IMR-90 (cell line): ENCODE measurements around the gene MARCOL. TPM values are rescaled to one million over a fixed set of nuclear protein-coding genes. Genes with fewer than 3 reads are reported as not detected.
"Not testable (repeated sequence)": the region's sequence is repeated elsewhere in the genome, so short reads cannot be mapped to it uniquely, and the experiment has no call there.

Source experiments
- ATAC-seq: fragments of 200-7000 bp; cut with Tn5 transposase; 2 replicates; pipeline ENCODE4 v1.9.1; 2020; ENCODE audit warnings: low read depth, mild to moderate bottlenecking, moderate library complexity
- BruUV-seq: library from RNA; stranded (reverse); fragments of 400-500 nt; replicated peaks from 2 replicates; lab custom pipeline; 2021; lab: Mats Ljungman, UMichigan
- CTCF ChIA-PET: fragments of 300-600 bp; formaldehyde crosslinking; extraction: SDS; loops from one replicate; lab custom pipeline; 2021; ENCODE audit warnings: antibody characterized with exemption; lab: Yijun Ruan, JAX
- POLR2A ChIA-PET: fragments of 300-600 bp; sonication (Branson Sonifier 250); formaldehyde crosslinking; loops from one replicate; lab custom pipeline; 2022; ENCODE audit warnings: antibody characterized with exemption; ENCODE audit not compliant: unreplicated experiment; lab: Charles Lee
- DNase-seq: peaks from one replicate; pipeline ENCODE4 v3.0.0; 2013
- H2AFZ ChIP-seq: replicated peaks from 2 replicates; pipeline ENCODE3; 2013; ENCODE audit warnings: low read length, mild to moderate bottlenecking; ENCODE audit not compliant: poor library complexity
- H2AK5ac ChIP-seq: 2 replicates; pipeline ENCODE4 v1.6.1; 2013; ENCODE audit warnings: low read depth, low read length, inconsistent platforms
- H2AK9ac ChIP-seq: replicated peaks from 2 replicates; pipeline ENCODE3; 2013; ENCODE audit warnings: mild to moderate bottlenecking, low read depth, low read length, moderate library complexity; ENCODE audit not compliant: poor library complexity
- H2BK120ac ChIP-seq: 2 replicates; pipeline ENCODE4 v1.6.1; 2013; ENCODE audit warnings: low read depth, low read length, inconsistent platforms
- H2BK15ac ChIP-seq: 3 replicates; pipeline ENCODE4 v1.6.1; 2013; ENCODE audit warnings: low read depth, low read length, inconsistent platforms
- H2BK20ac ChIP-seq: 2 replicates; pipeline ENCODE4 v1.6.1; 2013; ENCODE audit warnings: low read depth, mild to moderate bottlenecking, inconsistent platforms, low read length, moderate library complexity
- H2BK5ac ChIP-seq: 2 replicates; pipeline ENCODE4 v1.6.1; 2013; ENCODE audit warnings: mild to moderate bottlenecking, low read depth, low read length, inconsistent platforms; ENCODE audit not compliant: poor library complexity, severe bottlenecking
- H3K14ac ChIP-seq: replicated peaks from 2 replicates; pipeline ENCODE4 v1.6.1; 2013; ENCODE audit warnings: low read depth, low read length, inconsistent platforms
- H3K18ac ChIP-seq: 2 replicates; pipeline ENCODE4 v1.6.1; 2013; ENCODE audit warnings: low read depth, low read length, control low read depth
- H3K23ac ChIP-seq: 2 replicates; pipeline ENCODE4 v1.6.1; 2013; ENCODE audit warnings: low read depth, low read length, inconsistent platforms
- H3K27ac ChIP-seq: 2 replicates; pipeline ENCODE4 v1.5.1; 2013; ENCODE audit warnings: mild to moderate bottlenecking, control low read depth, low read length; ENCODE audit not compliant: insufficient read depth
- H3K27me3 ChIP-seq: 2 replicates; pipeline ENCODE4 v1.6.1; 2013; ENCODE audit warnings: low read length; ENCODE audit not compliant: control insufficient read depth, insufficient read depth
- H3K36me3 ChIP-seq: 2 replicates; pipeline ENCODE4 v1.6.1; 2013; ENCODE audit warnings: low read length, mixed read lengths; ENCODE audit not compliant: control insufficient read depth, insufficient read depth
- H3K4ac ChIP-seq: 2 replicates; pipeline ENCODE4 v1.6.1; 2013; ENCODE audit warnings: low read depth, low read length, inconsistent platforms
- H3K4me1 ChIP-seq: 2 replicates; pipeline ENCODE4 v1.6.1; 2013; ENCODE audit warnings: low read length, mixed read lengths; ENCODE audit not compliant: control insufficient read depth, insufficient read depth
- H3K4me2 ChIP-seq: 2 replicates; pipeline ENCODE4 v1.6.1; 2013; ENCODE audit warnings: low read depth, mild to moderate bottlenecking, control low read depth, low read length, moderate library complexity
- H3K4me3 ChIP-seq: 2 replicates; pipeline ENCODE4 v1.5.1; 2013; ENCODE audit warnings: low read depth, mild to moderate bottlenecking, control low read depth, low read length, moderate library complexity; ENCODE audit not compliant: insufficient read depth
- H3K56ac ChIP-seq: 2 replicates; pipeline ENCODE4 v1.6.1; 2013; ENCODE audit warnings: low read length, inconsistent platforms; ENCODE audit not compliant: insufficient read depth; ENCODE audit errors: extremely low read depth
- H3K79me1 ChIP-seq, 2 experiments: 2 replicates each; pipeline ENCODE4 v1.6.1; 2013; ENCODE audit warnings: low read length in 2 of 2, inconsistent platforms in 1 of 2, low read depth in 1 of 2
- H3K9ac ChIP-seq: 2 replicates; pipeline ENCODE4 v1.6.1; 2013; ENCODE audit warnings: low read depth, low read length, control low read depth
- H3K9me1 ChIP-seq: 2 replicates; pipeline ENCODE4 v1.6.1; 2013; ENCODE audit warnings: low read length, inconsistent platforms; ENCODE audit not compliant: insufficient read depth
- H3K9me3 ChIP-seq: 2 replicates; pipeline ENCODE4 v1.6.1; 2013; ENCODE audit warnings: low read length; ENCODE audit not compliant: control insufficient read depth, insufficient read depth
- H4K20me1 ChIP-seq: 2 replicates; pipeline ENCODE4 v1.6.1; 2013; ENCODE audit warnings: low read length, inconsistent platforms; ENCODE audit not compliant: insufficient read depth
- H4K5ac ChIP-seq: 2 replicates; pipeline ENCODE4 v1.6.1; 2013; ENCODE audit warnings: mild to moderate bottlenecking, low read depth, low read length, control low read depth
- H4K8ac ChIP-seq, 2 experiments: 2 replicates each; pipeline ENCODE4 v1.6.1; 2013; ENCODE audit warnings: low read depth in 2 of 2, low read length in 2 of 2, control low read depth in 1 of 2, inconsistent platforms in 1 of 2
- H4K91ac ChIP-seq: 2 replicates; pipeline ENCODE4 v1.6.1; 2013; ENCODE audit warnings: low read depth, low read length, inconsistent platforms; ENCODE audit not compliant: insufficient read depth
- WGBS, 2 experiments: methylation state at CpG; one replicate each; pipeline versions ENCODE4 v1.1.5 to v1.1.7; 2013; ENCODE audit warnings: missing lambda C conversion rate in 2 of 2; ENCODE audit not compliant: insufficient read length in 1 of 2; ENCODE audit errors: extremely low coverage in 2 of 2; 5-methylcytosine and 5-hydroxymethylcytosine counted together
- dilution Hi-C: fragments of 300-500 bp; cut with HindIII; formaldehyde crosslinking; loops from one replicate; pipeline ENCODE4 v1.14.3; 2018; ENCODE audit warnings: low sequenced_read_pairs; ENCODE audit not compliant: unreplicated experiment
- in situ Hi-C: fragments of 300-500 bp; cut with MboI; formaldehyde crosslinking; loops from 3 replicates; pipeline ENCODE4 v1.14.3; 2019; ENCODE audit warnings: low sequenced_read_pairs, inconsistent platforms, mixed read lengths
- intact Hi-C: fragments of 100-400 bp; cut with micrococcal nuclease; formaldehyde crosslinking; loops from 2 replicates; pipeline ENCODE4 v1.10.0; 2022
- polyA plus RNA-seq, 3 experiments: library from polyadenylated mRNA; depleted of rRNA; stranded (reverse); fragments of >200 nt; gene quantifications; 2 replicates each; pipeline ENCODE4 v1.2.3, GENCODE V29; 2012; ENCODE audit warnings: low replicate concordance in 1 of 3
- total RNA-seq: library from RNA; depleted of rRNA; stranded (reverse); fragments of >200 nt; gene quantifications from 2 replicates; pipeline ENCODE4 v1.2.3, GENCODE V29; 2012

MARCOL gene
- total and polyA plus RNA-seq, 2 of the 4 experiments (the other 2 are of a cell fraction) = not detected

DNA sequence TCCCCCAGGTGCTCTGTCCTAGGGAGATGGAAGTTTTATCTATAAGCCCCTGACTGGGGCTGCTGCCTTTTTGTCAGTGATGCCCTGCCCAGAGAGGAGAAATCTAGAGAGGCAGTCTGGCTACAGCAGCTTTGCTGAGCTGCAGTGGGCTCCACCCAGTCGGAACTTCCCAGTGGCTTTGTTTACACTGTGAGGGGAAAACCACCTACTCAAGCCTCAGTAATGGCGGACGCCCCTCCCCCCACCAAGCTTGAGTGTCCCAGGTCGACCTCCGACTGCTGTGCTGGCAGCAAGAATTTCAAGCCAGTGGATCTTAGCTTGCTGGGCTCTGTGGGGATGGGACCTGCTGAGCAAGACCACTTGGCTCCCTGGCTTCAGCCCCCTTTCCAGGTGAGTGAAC is 42.6 kb downstream of the MARCOL start:
- H2BK5ac ChIP-seq, ATAC-seq, H3K27me3 ChIP-seq, H3K4me2 ChIP-seq, H3K27ac ChIP-seq, CTCF ChIA-PET, H4K20me1 ChIP-seq, H2BK15ac ChIP-seq, POLR2A ChIA-PET, H2AK9ac ChIP-seq, intact Hi-C loops, DNase-seq, H3K9me1 ChIP-seq, H2AK5ac ChIP-seq, H2BK120ac ChIP-seq, H4K8ac ChIP-seq, BruUV-seq, H4K5ac ChIP-seq, H3K56ac ChIP-seq, H2BK20ac ChIP-seq, H3K4ac ChIP-seq, H3K9me3 ChIP-seq, H3K18ac ChIP-seq, H3K9ac ChIP-seq, H2AFZ ChIP-seq, H3K79me1 ChIP-seq, H4K91ac ChIP-seq, dilution Hi-C loops, H3K14ac ChIP-seq, H3K23ac ChIP-seq, in situ Hi-C loops, H3K36me3 ChIP-seq, H3K4me3 ChIP-seq, H3K4me1 ChIP-seq: not testable (repeated sequence)
- no CpG with 5 or more reads among the region's 5 CpGs for WGBS, 2 experiments

DNA sequence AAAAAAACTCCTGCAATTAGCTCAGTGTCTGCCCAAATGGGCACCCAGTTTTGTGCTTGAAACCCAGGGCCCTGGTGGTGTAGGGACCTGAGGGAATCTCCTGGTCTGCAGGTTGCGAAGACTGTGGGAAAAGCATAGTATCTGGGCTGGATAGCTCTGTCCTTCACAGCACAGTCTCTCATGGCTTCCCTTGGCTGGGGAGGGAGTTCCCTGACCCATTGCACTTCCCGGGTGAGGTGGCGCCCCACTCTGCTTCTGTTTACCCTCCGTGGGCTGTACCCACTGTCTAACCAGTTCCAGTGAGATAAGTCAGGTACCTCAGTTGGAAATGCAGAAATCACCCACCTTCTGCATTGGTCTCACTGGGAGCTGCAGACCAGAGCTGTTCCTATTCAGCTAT is 43.0 kb downstream of the MARCOL start:
- H3K9me1 ChIP-seq, intact Hi-C loops, H3K9me3 ChIP-seq, H3K23ac ChIP-seq, H2AK5ac ChIP-seq, H3K4ac ChIP-seq, H4K5ac ChIP-seq, dilution Hi-C loops, H2BK20ac ChIP-seq, DNase-seq, H2AK9ac ChIP-seq, H3K18ac ChIP-seq, H4K20me1 ChIP-seq, H3K27ac ChIP-seq, H3K14ac ChIP-seq, H3K79me1 ChIP-seq, H3K56ac ChIP-seq, in situ Hi-C loops, H3K9ac ChIP-seq, CTCF ChIA-PET, H3K27me3 ChIP-seq, H4K8ac ChIP-seq, H3K4me3 ChIP-seq, H2BK5ac ChIP-seq, H2BK120ac ChIP-seq, H2BK15ac ChIP-seq, BruUV-seq, H4K91ac ChIP-seq, H2AFZ ChIP-seq, H3K36me3 ChIP-seq, H3K4me2 ChIP-seq, H3K4me1 ChIP-seq, POLR2A ChIA-PET, ATAC-seq: not testable (repeated sequence)
- 60% methylated on average over 1 of the region's 4 CpGs; no CpG with 5 or more reads in 1 of the 2 experiments for WGBS, 2 experiments
